ENCODE results near the gene ZNF430.

Gene ZNF430

GRCh38 chr19:21082011-21082975, 61.8 kb downstream of the ZNF430 start, which contains the start of gene ZNF714:
Gene ZNF714 (plus strand): TSS chr19:21082203. CDS start chr19:21098269, 16,066 bp downstream.
- H3K27me3 ChIP-seq (ENCODE audit: control insufficient read depth in 1 of 2, insufficient read depth in 2 of 2, low read length in 2 of 2), result no peaks in the 10 kb centered on the region
- peak within 1 kb of the TSS; percentile 83 to 92 for H3K4me3 ChIP-seq (ENCODE audit: low read depth in 1 of 2, low read length in 2 of 2)
- H3K9me3 ChIP-seq (ENCODE audit: low read length), result no peaks in the 10 kb centered on the region
- H3K36me3 ChIP-seq (ENCODE audit: insufficient read depth, low read length), result no peaks in the 10 kb centered on the region
- H3K9ac ChIP-seq (ENCODE audit: low read length), result peak within 1 kb of the TSS; percentile 78
- H3K27ac ChIP-seq (ENCODE audit: low read depth, low read length), result peak within 1 kb of the TSS; percentile 22
- H3K4me1 ChIP-seq (ENCODE audit: insufficient read depth, low read length), result no peaks in the 10 kb centered on the region

- H3K27me3 ChIP-seq (ENCODE audit: control insufficient read depth in 1 of 2, insufficient read depth in 2 of 2, low read length in 2 of 2), result no peaks in the 10 kb centered on the region
- no peaks in the 10 kb centered on the region for H3K4me1 ChIP-seq (ENCODE audit: insufficient read depth, low read length)
- no peaks in the 10 kb centered on the region for H3K36me3 ChIP-seq (ENCODE audit: insufficient read depth, low read length)
- H3K9ac ChIP-seq (ENCODE audit: low read length), result no peak overlapping the region
- no peak overlapping the region for H3K4me3 ChIP-seq (ENCODE audit: low read depth in 1 of 2, low read length in 2 of 2)
- H3K9me3 ChIP-seq (ENCODE audit: low read length), result no peaks in the 10 kb centered on the region
- no peak overlapping the region for H3K27ac ChIP-seq (ENCODE audit: low read depth, low read length)
Observed at GRCh38 chr19:21084343-21084742, 63.9 kb downstream of the ZNF430 start.

- Histone ChIP-seq H3K9ac (ENCODE audit: low read length) (no peak overlapping the region), H3K4me3 (ENCODE audit: low read depth in 1 of 2, low read length in 2 of 2) (no peak overlapping the region), H3K4me1 (ENCODE audit: insufficient read depth, low read length) (peaks cover 6% of the 10 kb centered on the region), H3K36me3 (ENCODE audit: insufficient read depth, low read length) (no peaks in the 10 kb centered on the region), H3K27me3 (ENCODE audit: control insufficient read depth in 1 of 2, insufficient read depth in 2 of 2, low read length in 2 of 2) (no peaks in the 10 kb centered on the region), H3K27ac (ENCODE audit: low read depth, low read length) (no peak overlapping the region), H3K9me3 (ENCODE audit: low read length) (no peaks in the 10 kb centered on the region)
Observed at GRCh38 chr19:21087871-21088270, 67.4 kb downstream of the ZNF430 start.

- Histone ChIP-seq H3K9me3 (ENCODE audit: low read length) (no peaks in the 10 kb centered on the region), H3K4me3 (ENCODE audit: low read depth in 1 of 2, low read length in 2 of 2) (peak overlapping the region in 1 of 2 donors; percentile 20), H3K27me3 (ENCODE audit: control insufficient read depth in 1 of 2, insufficient read depth in 2 of 2, low read length in 2 of 2) (no peaks in the 10 kb centered on the region), H3K36me3 (ENCODE audit: insufficient read depth, low read length) (no peaks in the 10 kb centered on the region), H3K27ac (ENCODE audit: low read depth, low read length) (no peak overlapping the region), H3K4me1 (ENCODE audit: insufficient read depth, low read length) (peaks cover 6% of the 10 kb centered on the region), H3K9ac (ENCODE audit: low read length) (no peak overlapping the region)
Observed at GRCh38 chr19:21092109-21092508, 71.7 kb downstream of the ZNF430 start.

- H3K36me3 ChIP-seq (ENCODE audit: insufficient read depth, low read length), result no peaks in the 10 kb centered on the region
- H3K27ac ChIP-seq (ENCODE audit: low read depth, low read length), result no peak overlapping the region
- H3K4me1 ChIP-seq (ENCODE audit: insufficient read depth, low read length), result peaks cover 6% of the 10 kb centered on the region
- no peaks in the 10 kb centered on the region for H3K9me3 ChIP-seq (ENCODE audit: low read length)
- H3K9ac ChIP-seq (ENCODE audit: low read length), result no peak overlapping the region
- H3K27me3 ChIP-seq (ENCODE audit: control insufficient read depth in 1 of 2, insufficient read depth in 2 of 2, low read length in 2 of 2), result no peaks in the 10 kb centered on the region
- H3K4me3 ChIP-seq (ENCODE audit: low read depth in 1 of 2, low read length in 2 of 2), result no peak overlapping the region
Observed at GRCh38 chr19:21094347-21095025, 74.0 kb downstream of the ZNF430 start.

GRCh38 chr19:21098291-21098690, 77.8 kb downstream of the ZNF430 start:
- Histone ChIP-seq H3K27ac (ENCODE audit: low read depth, low read length) (no peak overlapping the region), H3K9ac (ENCODE audit: low read length) (no peak overlapping the region), H3K9me3 (ENCODE audit: low read length) (no peaks in the 10 kb centered on the region), H3K4me1 (ENCODE audit: insufficient read depth, low read length) (no peaks in the 10 kb centered on the region), H3K36me3 (ENCODE audit: insufficient read depth, low read length) (no peaks in the 10 kb centered on the region), H3K4me3 (ENCODE audit: low read depth in 1 of 2, low read length in 2 of 2) (no peak overlapping the region), H3K27me3 (ENCODE audit: control insufficient read depth in 1 of 2, insufficient read depth in 2 of 2, low read length in 2 of 2) (no peaks in the 10 kb centered on the region)

- no peaks in the 10 kb centered on the region for H3K27me3 ChIP-seq (ENCODE audit: control insufficient read depth in 1 of 2, insufficient read depth in 2 of 2, low read length in 2 of 2)
- H3K4me1 ChIP-seq (ENCODE audit: insufficient read depth, low read length), result no peaks in the 10 kb centered on the region
- no peaks in the 10 kb centered on the region for H3K9me3 ChIP-seq (ENCODE audit: low read length)
- no peak overlapping the region for H3K27ac ChIP-seq (ENCODE audit: low read depth, low read length)
- no peak overlapping the region for H3K9ac ChIP-seq (ENCODE audit: low read length)
- no peak overlapping the region for H3K4me3 ChIP-seq (ENCODE audit: low read depth in 1 of 2, low read length in 2 of 2)
- H3K36me3 ChIP-seq (ENCODE audit: insufficient read depth, low read length), result no peaks in the 10 kb centered on the region
Observed at GRCh38 chr19:21101521-21102242, 81.2 kb downstream of the ZNF430 start.

GRCh38 chr19:21109116-21109515, 88.7 kb downstream of the ZNF430 start:
- Histone ChIP-seq H3K9me3 (ENCODE audit: low read length) (no peaks in the 10 kb centered on the region), H3K4me1 (ENCODE audit: insufficient read depth, low read length) (no peaks in the 10 kb centered on the region), H3K27ac (ENCODE audit: low read depth, low read length) (no peak overlapping the region), H3K27me3 (ENCODE audit: control insufficient read depth in 1 of 2, insufficient read depth in 2 of 2, low read length in 2 of 2) (no peaks in the 10 kb centered on the region), H3K36me3 (ENCODE audit: insufficient read depth, low read length) (no peaks in the 10 kb centered on the region), H3K9ac (ENCODE audit: low read length) (no peak overlapping the region), H3K4me3 (ENCODE audit: low read depth in 1 of 2, low read length in 2 of 2) (no peak overlapping the region)
